Non-pigmented ciliary epithelial cell (primary cell): ENCODE measurements around the gene NUP188.
A peak's percentile ranks its signal among the peaks of the same experiment; 100 is the strongest.
"Not testable (repeated sequence)": the region's sequence is repeated elsewhere in the genome, so short reads cannot be mapped to it uniquely, and the experiment has no call there.

ENCODE experiments used
- DNase-seq: peaks from one replicate; pipeline ENCODE4 v3.0.0-alpha.2; 2010; ENCODE audit warnings: low read depth

Gene NUP188

GRCh38 chr9:128943832-128944620 is 3.5 kb upstream of the NUP188 start:
- no peak for DNase-seq

DNA sequence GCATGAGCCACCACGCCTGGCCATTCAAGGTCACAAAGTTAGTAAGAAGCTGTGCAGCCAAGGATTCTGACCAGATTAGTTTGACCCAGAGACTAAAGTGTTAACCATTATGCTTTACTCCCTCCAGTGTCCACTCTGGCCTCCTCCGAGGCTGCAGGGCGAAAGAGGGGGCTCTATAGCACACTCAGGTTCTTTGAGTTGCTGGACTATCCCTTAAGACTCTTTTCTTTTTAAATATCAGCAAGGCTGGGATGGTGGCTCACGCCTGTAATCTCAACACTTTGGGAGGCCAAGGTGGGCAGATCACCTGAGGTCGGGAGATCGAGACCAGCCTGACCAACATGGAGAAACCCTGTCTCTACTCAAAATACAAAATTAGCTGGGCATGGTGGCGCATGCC is 2.5 kb upstream of the NUP188 start:
- not testable (repeated sequence) for DNase-seq

- no peak for DNase-seq
Observed at GRCh38 chr9:128945798-128946501, 1.5 kb upstream of the NUP188 start.

GRCh38 chr9:128946571-128947276 is 775 bp upstream of the NUP188 start:
- DNase-seq, result no peak

DNA sequence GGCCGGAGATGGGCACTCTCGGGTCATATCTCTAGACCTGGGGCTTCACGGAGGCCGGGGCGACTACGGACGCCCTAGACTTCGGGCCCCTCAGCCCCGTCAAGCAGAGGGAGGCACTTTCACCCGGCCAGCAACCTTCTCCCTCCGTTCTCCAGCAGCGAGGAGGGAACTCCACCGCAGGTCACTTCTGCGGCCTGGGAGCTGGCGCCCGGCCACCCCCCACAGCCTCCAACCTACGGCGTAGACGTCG is 297 bp upstream of the NUP188 start:
- DNase-seq, result no peak

DNA sequence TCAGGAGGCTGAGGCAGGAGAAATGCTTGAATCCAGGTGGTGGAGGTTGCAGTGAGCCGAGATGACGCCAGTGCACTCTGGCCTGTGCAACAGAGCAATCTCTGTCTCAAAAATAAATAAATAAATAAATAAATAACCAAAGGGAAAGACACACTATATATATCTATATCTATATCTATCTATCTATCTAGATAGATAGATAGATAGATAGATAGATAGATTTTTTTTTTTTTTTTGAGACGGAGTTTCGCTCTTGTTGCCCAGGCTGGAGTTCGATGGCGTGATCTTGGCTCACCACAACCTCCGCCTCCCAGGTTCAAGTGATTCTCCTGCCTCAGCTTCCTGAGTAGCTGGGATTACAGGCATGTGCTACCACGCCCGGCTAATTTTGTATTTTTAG is 13.9 kb downstream of the NUP188 start:
- DNase-seq, result not testable (repeated sequence)

DNA sequence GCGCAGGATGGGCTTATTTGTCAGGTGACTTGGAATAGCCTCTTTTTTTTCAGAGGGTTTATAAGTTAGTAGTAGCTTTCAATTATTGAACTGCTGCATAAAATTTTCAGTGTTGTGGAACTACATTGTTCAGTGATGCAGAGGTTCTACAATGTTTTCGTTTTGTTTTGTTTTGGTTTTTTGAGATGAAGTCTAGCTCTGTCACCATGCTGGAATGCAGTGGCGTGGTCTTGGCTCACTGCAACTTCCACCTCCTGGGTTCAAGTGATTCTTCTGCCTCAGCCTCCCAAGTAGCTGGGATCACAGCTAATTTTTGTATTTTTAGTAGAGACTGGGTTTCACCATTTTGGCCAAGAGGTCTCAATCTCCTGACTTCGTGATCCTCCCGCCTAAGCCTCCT is 22.0 kb downstream of the NUP188 start:
- DNase-seq, result no peak

DNA sequence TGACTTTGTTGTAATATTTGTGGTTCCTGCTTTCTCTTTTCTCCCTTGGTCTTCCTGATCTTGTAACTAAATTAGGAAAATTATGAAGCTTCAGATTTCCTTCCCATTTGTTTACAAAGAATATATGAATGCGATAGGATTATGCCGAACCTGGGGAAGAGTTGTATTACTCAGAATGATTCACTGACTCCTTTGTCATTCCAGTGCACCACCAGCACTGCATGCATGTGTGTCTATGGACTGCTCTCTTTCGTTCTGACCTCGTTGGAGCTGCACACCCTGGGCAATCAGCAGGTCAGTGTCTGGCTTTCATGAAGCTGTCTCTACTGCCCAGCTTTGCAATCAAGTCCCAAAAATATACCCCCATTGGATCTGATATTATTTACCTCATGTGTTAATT is 25.5 kb downstream of the NUP188 start:
- peak; percentile 59 for DNase-seq

- no peak for DNase-seq
Observed at GRCh38 chr9:128979111-128979510, 31.6 kb downstream of the NUP188 start.

DNA sequence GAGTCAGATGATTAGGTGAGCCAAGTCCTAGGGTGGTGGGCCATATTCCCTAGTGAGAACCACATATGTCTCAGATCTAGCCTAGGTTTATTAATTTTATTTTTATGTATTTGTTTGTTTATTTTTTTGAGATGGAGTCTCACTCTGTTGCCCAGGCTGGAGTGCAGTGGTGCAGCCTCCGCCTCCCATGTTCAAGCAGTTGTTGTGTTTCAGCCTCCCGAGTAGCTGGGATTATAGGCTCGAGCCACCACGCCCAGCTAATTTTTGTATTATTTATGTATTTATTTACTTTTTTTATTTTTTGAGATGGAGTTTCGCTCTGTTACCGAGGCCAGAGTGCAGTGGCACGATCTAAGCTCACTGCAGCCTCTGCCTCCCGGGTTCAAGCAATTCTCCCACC is 36.0 kb downstream of the NUP188 start:
- DNase-seq, result no peak

GRCh38 chr9:128986671-128987070 is 39.2 kb downstream of the NUP188 start:
- no peak for DNase-seq

GRCh38 chr9:128987805-128988204 is 40.3 kb downstream of the NUP188 start:
- peak; percentile 56 for DNase-seq

GRCh38 chr9:128992995-128993394 is 45.5 kb downstream of the NUP188 start:
- no peak for DNase-seq

DNA sequence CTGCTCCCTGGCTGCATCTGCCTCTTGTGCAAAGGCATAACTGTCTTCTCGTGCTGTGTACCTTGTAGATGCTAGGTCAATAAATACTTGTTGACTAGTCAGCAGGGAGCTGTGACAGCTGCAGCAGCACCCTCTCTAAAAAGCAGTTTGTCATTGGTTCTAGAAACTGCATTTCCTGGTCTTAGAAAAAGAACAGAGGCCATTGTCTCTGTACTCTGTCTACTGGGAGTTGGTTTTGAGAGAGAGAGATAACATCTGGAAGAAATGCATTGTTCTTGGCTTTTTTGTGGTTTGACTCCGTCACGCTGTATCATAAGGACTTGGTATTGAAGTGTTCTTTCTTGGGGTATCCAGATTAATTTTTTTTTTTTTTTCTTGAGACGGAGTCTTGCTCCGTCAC is 48.3 kb downstream of the NUP188 start:
- no peak for DNase-seq

DNA sequence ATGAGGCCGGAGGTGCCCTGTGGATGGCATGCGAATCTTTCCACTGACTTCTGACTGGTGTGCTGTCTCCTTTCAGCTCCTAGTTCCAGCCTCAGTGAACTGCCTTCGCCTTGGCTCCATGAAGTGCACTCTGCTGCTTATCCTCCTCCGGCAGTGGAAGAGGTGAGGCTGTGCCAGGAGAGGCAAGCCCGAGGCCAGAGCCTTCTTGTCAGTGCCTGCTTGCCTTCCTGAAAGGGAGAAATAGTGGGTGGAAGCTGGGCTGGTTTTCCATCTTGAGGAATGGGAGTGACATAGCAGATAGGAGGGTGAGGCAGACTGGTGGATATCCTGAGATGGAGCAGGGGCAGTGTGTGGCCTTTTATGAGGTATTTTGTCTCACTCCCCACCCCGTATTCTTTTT is 51.0 kb downstream of the NUP188 start:
- DNase-seq, result no peak

DNA sequence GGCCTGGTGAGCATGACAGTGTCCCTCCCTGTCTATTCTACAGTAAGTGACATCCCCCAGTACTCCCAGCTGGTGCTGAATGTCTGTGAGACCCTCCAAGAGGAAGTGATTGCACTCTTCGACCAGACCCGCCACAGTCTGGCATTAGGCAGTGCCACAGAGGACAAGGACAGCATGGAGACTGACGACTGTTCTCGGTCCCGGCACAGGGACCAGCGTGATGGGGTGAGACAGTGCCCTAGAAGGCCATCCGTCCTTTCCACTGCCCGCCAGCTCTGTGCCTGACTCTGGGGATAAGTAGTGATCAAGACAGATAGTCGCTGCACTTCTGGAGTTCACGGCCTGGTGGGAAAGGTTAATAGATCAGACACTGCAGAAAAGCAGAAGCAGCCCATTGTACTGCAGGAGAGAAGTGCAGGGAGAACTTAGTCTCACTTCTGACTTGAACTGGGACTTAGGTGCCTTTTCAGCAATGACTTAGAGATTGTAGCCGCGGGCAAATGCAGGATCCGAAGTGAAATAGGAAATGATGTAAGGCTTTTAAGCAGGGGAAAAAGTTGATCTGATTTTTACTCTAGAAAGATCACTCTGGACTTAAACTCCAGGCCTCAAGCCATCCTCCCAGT is 52.2 kb downstream of the NUP188 start:
- DNase-seq, result no peak

- no peak for DNase-seq
Observed at GRCh38 chr9:129001504-129002325, 54.2 kb downstream of the NUP188 start.

DNA sequence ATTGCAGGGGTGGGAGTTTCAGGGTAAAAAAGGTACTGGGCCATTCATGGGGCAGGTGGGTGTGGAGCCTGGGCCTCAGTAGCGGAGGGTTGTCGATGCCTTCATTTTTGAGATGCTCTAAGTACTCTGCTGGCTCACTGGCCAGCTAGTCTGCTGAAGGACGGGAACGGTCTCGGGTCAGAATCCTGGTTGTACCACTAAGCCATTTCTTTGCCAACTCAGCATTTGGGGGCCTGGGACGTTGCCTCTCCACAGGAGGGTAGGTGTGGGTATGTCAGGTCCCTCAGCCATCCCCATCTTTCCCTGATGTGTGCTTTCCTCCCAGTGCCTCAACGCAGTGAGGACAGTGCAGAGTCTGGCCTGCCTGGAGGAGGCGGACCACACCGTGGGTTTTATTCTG is 55.5 kb downstream of the NUP188 start:
- no peak for DNase-seq

GRCh38 chr9:129004173-129004572 is 56.7 kb downstream of the NUP188 start:
- DNase-seq, result not testable (repeated sequence)

GRCh38 chr9:129005336-129005997 is 58.0 kb downstream of the NUP188 start:
- DNase-seq, result no peak

GRCh38 chr9:129006328-129007034 is 59.0 kb downstream of the NUP188 start:
- DNase-seq, result peak; percentile 27
